Putamen (tissue), 1 donor: ENCODE measurements around the gene HMOX1.
A peak's percentile ranks its signal among the peaks of the same experiment; 100 is the strongest.
"Not testable (repeated sequence)": the region's sequence is repeated elsewhere in the genome, so short reads cannot be mapped to it uniquely, and the experiment has no call there.

ENCODE experiments used
- DNase-seq: peaks from one replicate; pipeline ENCODE4 v3.0.0-alpha.2; 2016; ENCODE audit warnings: low spot score

The HMOX1 gene

DNA sequence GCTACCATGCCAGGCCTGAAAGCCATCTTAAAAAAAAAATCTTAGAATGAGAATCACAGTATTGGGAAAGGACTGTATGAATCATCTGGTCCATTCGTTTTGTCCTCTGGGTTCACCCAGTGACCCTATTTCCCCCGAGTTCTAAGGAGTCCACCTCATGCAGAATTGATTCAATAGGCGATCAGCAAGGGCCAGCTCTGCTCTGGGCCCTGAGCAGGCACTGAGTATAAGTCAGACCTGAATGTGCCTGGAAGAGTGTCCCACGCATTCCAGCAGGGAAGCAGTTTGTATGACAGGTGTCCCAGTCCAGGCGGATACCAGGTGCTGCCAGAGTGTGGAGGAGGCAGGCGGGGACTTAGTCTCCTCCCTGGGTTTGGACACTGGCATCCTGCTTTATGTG is 883 bp upstream of the HMOX1 start:
- DNase-seq: no peak

DNA sequence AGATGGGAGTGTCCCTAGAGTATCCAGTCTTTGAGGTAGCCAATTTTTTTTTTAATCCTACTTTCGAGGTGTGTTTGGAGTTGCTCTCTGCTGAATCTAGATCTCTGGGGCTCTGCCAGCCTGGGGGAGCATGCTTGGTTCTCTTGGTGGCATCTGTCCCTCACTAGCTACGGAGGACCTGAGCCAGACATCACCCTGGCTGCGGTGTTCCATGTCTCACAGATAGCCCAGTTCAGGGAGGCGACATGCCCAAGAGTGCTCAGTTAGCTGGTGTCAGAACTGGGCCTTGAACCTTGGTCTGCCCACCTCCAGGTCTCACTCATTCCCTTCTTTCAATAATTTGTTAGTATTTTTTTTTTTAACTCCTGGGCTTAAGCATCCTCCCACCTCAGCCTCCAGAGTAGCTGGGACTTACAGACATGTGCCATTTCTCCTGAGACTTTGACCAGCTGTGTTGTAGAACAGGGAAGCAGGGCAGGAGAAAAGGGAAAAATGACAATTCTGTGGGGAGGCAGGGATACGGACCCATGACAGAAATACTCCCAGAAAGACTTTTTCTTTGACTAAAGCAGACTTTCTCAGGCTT is 621 bp downstream of the HMOX1 start:
- DNase-seq: no peak

DNA sequence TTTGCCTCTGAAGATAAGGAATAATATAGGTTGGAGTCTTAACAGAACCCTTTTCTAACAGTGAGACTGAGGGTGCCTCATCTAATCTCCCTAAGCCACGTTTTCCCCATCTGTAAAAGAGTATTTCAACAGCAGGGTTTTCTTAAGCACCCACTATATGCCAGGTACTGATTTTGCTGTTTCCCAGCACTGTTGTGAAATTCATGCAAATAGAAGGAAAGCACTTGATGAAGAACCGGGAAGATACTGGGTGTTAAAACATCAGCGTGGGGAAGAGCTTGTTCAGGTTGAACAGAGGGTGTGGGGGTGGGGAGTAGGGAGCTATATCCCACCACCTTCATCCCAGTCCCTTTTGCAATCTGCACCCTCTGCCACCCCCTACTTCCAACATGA is 2.8 kb downstream of the HMOX1 start:
- DNase-seq: no peak

DNA sequence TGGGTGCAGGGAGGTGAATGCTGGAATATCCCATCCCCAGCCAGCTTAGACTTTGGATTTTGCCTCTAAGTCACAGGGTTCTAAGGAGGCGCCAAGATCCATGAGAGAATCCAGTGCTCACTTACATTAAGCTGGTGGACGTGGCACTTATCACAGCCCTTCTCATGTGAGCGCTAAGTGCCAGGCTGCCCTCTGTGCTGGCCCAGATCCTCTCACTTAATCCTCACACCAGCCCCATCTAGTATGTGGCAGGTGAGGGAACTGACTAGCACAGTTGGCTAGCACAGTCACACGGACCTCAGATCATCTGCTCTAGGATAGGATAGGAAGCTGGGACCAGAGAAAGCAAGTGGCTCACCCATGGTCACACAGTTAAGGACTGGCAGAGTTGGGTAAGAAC is 3.6 kb downstream of the HMOX1 start:
- no peak for DNase-seq

DNA sequence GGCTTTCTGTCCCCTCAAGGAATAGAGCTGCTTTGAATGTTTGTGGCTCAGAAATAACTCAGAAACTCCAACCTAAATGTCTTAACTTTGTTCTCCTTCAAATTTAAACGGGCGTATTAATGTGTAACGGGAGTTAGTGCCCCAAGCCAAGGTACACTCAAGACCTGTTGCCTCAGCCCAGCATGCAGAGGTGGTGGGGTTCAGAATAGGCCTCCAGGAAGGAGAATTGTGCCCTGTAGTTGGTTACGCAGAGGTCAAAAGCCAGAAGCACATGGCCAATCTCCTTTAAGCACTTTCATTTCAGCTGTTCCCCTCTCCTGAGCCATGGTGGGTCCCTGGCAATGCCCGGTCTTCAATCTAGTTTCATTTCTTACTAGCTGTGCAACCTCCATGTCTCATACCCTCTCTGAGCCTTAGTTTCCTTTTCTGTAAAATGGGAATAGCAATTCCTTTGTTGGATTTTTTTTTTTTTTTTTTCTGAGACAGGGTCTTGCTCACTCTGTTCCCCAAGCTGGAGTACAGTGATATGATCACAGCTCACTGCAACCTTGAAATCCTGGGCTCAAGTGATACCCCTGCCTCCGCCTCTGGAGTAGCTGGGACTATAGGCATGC is 4.2 kb downstream of the HMOX1 start:
- no peak for DNase-seq

DNA sequence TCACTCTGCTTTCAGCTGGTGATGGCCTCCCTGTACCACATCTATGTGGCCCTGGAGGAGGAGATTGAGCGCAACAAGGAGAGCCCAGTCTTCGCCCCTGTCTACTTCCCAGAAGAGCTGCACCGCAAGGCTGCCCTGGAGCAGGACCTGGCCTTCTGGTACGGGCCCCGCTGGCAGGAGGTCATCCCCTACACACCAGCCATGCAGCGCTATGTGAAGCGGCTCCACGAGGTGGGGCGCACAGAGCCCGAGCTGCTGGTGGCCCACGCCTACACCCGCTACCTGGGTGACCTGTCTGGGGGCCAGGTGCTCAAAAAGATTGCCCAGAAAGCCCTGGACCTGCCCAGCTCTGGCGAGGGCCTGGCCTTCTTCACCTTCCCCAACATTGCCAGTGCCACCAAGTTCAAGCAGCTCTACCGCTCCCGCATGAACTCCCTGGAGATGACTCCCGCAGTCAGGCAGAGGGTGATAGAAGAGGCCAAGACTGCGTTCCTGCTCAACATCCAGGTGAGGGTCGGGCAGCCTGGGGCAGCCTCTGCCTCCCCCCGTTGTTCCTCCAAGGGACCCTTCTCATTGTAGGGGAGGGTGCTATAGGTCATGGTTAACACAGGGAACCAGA is 5.9 kb downstream of the HMOX1 start:
- DNase-seq: no peak

DNA sequence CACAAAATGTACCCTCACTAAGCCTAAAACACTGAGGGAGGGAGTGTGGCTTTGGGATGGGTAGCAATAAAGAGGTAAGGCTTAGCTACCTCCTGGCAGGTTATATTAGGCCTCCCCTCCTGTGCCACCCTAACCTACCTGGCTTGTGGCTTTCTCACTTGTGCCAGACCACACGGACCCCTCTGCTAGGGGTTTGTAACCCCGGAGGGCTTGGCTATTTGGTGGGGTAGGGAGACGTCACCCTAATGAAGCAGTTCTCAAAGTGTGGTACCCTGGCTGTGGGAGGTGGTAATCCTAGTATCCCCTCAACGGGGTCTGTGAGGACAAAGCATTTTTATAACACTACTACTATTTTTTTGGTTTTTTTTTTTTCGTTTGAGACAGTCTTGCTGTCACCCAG is 10.0 kb downstream of the HMOX1 start:
- DNase-seq: no peak

DNA sequence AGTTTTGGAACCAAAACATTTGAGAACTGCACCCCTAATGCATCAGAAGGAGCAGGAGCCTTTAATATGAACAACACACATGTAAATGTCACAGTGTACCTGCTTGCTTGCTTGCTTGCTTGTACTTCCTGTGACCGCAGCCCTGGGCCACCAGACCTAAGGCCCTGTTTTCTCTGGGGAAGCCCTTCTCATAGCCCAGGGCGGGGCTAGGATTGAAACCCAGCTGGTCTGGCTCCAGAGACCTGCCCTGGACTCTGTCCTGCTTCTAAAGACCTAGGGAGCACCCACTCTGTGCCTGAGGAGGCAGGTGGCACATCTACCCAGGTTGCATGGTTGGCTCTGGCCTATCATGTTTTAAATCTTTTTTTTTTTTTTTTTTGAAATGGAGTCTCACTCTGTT is 11.5 kb downstream of the HMOX1 start:
- no peak for DNase-seq

DNA sequence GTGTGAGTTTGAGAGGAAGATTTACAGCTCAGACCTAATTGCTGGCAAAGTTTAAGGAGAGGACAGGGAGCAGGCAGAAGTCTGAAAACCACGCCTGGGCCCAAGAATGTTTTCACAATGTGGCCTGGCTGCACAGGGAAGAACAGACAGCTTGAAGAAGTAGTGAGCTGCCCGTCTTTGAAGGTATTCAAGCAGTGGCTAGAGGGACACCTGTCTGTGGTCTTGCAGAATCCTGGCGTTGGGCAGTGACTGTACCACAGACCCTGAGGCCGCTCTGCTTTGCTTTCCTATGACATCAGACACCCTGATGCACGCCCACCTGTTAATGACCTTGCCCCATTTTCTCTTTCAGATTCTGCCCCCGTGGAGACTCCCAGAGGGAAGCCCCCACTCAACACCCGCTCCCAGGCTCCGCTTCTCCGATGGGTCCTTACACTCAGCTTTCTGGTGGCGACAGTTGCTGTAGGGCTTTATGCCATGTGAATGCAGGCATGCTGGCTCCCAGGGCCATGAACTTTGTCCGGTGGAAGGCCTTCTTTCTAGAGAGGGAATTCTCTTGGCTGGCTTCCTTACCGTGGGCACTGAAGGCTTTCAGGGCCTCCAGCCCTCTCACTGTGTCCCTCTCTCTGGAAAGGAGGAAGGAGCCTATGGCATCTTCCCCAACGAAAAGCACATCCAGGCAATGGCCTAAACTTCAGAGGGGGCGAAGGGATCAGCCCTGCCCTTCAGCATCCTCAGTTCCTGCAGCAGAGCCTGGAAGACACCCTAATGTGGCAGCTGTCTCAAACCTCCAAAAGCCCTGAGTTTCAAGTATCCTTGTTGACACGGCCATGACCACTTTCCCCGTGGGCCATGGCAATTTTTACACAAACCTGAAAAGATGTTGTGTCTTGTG is 12.5 kb downstream of the HMOX1 start:
- no peak for DNase-seq

DNA sequence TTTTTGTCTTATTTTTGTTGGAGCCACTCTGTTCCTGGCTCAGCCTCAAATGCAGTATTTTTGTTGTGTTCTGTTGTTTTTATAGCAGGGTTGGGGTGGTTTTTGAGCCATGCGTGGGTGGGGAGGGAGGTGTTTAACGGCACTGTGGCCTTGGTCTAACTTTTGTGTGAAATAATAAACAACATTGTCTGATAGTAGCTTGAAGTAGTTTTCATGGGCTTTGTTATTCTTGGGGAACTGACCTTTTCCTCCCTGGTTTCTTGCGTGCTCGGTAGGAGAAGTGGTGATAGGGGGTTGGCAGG is 13.1 kb downstream of the HMOX1 start:
- DNase-seq: no peak

DNA sequence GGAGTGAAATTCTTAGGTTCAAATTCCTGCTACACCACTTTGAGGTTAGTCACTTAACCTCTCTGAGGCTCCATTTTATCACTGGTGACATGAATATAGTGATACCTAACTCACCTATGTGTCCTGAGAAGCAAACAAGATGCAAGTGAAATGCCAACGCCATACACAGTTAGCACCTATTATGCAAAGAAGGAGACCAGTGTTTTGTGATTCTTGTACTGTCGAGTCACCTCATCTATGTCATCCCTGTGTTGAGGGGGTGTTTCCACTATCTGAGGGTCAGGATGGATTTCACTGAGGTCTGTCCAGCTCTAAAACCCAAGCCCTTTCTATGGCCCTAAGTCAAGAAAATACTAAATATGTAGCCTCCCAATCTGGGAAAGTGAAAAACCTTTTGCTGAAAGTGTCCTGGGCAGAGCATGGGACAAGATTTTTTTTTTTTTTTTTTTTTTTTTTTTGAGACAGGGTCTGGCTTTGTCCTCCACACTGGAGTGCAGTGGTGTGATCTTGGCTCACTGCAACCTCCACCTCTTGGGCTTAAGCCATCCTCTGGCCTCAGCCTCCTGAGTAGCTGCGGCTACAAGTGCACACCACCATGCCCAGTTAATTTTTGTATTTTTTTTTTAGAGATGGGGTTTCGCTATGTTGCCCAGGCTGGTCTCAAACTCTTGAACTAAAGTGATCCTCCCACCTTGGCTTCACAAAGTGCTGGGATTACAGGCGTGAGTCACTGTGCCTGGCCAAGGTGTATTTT is 14.1 kb downstream of the HMOX1 start:
- DNase-seq: no peak

DNA sequence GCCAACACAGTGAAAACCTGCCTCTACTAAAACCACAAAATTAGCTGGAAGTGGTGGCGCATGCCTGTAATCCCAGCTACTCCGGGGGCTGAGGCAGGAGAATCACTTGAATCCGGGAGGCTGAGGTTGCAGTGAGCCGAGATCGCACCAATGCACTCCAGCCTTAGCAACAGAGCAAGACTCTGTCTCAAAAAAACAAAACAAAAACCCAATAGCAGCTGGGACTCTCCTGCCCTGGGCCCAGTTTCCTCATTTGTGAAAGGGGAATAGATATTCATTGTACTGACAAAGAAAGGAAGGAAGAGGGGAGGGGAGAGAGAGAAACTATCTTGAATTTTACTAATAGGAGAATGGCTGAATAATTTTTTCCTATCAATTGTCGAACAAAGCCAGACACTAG is 15.7 kb downstream of the HMOX1 start:
- DNase-seq: not testable (repeated sequence)

DNA sequence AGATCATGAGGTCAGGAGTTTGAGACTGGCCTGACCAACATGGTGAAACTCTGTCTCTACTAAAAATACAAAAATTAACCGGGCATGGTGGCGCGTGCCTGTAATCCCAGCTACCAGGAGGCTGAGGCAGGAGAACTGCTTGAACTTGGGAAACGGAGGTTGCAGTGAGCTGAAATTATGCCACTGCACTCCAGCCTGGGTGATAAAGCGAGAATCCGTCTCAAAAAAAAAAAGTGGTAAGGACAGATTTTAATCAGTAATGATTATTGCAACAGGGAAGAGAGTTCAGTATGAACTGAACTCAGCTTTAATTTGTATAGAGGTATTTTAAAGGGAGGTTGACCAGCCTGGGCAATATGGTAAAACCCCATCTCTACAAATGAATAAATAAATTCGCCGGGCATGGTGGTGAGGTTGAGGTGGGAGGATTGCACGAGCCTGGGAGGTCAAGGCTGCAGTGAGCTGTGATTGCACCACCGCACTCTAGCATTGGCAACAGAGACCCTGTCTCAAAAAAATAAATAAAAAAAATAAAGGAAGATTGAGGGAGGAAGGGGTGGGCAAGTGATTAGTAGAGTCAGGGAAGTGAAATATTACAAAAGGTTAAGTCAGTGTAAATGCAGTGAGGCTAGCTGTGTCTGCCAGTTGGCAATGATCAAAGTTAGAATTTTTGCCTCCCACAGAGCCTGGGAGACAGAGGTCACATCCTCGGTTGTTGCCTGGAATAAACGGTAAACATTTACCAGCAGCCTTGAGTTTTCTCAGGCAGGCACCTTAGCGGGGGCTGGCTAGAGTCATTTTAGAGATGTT is 16.4 kb downstream of the HMOX1 start:
- no peak for DNase-seq

DNA sequence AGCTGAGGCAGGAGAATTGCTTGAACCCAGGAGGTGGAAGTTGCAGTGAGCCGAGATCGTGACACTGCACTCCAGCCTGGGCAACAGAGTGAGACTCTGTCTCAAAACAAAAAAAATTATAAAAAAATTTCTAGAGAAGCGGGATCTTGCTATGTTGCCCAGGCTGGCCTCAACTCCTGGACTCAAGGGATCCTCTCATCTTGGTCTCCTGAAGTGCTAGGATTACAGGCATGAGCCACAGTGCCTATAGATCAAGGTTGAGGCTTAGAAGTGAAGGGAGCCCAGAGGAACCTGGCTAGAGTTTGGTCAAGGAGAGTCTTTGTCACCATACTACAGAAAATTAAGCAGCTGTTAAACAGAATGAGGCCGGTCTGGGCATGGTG is 17.7 kb downstream of the HMOX1 start:
- no peak for DNase-seq

DNA sequence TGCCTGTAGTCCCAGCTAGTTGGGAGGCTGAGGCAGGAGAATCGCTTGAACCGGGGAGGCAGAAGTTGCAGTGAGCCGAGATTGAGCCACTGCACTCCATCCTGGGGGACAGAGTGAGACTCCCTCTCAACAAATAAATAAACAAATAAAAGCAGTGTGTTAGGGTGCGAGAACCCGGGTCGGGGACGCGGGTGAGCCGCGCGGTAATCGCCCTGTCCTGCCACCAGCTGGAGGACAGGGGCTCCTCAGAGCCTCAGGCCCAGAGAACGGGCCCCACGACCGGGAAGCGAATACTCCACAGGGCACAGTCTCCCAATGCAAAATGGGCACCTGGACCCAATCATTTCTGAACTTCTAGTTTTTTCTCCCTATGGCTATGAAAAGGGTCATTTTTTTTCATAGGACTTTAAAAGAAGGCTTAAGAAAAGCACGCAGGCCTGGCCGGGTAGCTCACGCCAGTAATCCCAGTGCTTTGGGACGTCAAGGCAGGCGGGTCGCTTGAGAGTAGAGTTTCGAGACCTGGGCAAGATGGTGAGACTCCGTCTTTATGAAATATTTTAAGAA is 18.3 kb downstream of the HMOX1 start:
- DNase-seq: no peak

DNA sequence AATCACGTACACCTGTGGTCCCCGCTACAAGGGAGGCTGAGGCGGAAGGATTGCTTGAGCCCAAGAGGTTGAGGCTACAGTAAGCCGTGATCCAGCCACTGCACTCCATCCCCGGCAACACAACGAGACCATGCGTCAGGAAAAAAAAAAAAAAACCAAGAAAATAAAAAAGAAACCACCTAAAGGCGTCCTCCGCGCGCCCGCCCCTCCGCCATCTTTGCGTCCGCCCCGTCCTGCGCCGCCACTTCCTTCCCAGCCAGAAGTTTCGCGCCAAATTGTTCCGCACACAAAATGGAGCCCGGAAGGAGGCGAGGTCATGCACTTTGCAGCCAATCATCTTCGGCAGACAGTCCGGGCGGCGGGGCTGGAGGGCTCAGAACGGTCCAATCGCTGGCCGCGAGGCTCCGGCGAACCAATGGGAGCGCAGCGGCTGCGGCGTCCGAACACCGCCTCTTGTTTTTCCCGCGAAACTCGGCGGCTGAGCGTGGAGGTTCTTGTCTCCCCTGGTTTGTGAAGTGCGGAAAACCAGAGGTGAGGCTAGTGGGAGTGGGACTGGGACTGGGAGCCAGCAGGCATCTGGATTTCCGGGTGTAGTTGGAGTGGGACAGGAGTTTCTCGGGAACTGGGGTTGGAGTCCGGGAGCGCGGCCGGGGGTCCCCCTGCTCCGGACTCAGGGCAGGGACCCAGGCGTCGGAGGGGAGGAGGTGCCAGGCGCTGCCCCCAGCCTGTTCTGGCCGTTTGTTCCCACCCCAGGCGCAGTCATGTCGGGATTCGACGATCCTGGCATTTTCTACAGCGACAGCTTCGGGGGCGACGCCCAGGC is 19.0 kb downstream of the HMOX1 start, which contains the start of gene MCM5:
Gene MCM5 (plus strand): TSS at position 463 of the 823 bp plus-strand sequence. CDS start 299 bp downstream, at position 762.
- peak; percentile 97 for DNase-seq

DNA sequence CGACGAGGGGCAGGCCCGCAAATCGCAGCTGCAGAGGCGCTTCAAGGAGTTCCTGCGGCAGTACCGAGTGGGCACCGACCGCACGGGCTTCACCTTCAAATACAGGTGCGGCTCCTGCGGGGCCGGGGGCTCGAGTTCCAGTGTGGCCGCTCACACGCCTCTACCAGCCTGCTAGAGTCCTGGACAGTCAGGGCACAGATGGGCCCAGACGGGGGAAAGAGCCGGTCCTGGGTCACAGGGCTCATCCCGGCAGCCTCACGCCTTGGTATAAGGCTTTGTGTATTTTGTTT is 19.6 kb downstream of the HMOX1 start:
- no peak for DNase-seq

DNA sequence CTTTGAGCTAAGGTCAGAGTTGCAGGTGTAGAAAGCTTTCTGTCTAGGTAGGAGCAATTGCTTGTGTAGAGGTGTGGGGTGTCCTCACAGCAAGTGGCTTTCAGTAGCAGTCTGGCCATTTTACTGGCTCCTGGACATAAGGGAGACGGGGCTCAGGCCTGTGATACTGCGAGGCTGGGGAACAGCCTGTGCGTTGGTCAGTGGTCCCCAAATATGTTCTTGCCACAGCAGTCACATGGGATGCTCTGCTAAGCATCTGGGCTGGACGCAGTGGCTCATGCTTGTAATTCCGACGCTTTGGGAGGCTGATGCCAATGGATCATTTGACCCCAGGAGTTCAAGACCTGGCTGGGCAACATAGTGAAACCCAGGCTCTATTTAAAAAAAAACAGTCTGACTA is 21.0 kb downstream of the HMOX1 start:
- no peak for DNase-seq

DNA sequence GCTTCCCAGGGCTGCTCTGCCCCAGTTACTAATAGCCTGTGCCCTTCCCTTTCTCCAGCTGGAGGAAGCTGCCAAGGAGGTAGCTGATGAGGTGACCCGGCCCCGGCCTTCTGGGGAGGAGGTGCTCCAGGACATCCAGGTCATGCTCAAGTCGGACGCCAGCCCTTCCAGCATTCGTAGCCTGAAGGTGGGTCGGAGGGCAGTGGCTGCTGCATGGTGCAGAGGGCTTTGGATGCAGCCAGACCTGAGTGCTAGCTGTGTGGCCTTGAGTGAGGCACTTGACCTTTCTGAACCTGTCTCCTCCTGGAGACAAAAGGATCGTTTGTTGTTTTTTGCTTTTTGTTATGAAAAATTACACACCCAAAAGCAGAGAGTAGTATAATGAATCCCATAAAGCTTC is 22.5 kb downstream of the HMOX1 start:
- DNase-seq: no peak

DNA sequence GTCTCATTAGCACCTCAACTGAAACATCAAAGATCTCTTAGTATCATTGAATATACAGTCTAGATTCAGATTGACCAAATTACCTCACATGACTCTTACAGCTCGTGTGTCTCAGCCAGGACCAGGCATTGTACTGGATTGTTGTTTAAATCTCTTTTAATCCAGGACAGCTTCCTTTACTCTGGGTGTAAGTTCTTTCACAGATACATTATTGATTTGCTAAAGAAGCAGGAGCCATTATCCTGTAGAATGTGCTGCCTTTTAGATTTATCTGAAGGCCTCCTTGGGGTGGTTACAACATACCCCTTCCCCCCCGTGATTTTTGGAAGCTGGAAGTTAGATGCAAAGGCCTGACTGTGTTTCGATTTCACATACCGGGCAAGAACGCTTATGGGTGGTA is 23.3 kb downstream of the HMOX1 start:
- no peak for DNase-seq
